Measurements from ENCODE around the gene OTULINL.

DNA sequence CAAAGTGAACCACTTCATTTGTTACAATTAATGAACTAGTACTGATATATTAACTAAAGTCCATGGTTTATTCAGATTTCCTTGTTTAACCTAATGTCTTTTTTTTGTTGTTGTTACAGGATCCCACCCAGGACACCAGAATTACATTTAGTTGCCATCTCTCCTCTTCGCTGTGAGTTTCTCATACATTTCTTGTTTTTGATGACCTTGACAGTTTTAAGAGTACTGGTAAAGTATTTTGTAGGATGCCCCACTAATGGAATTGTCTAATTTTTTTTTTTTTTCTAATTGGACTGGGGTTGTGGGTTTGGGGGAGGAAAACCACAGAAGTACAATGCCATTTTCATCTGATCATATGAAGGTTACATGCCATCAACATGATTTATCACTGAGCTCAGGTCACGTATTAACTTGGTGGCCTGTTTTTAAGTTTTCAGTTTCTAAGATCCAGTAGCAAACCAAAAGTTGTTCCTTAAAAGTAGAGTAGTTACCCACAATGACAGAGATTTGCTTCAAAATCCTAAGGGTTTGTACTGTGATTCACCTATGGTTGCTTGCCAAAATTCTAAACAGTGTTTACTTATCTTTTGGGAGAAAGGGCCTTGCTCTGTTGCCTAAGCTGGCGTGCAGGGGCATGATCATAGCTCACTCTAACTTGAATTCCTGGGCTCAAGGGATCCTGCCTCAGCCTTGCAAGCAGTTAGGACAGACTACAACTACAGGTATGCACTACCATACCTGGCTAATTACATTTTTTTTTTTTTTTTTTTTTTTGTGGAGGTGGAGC lies 78.4 kb downstream of the OTULINL start:
- TF ChIP-seq, protein P1, sequence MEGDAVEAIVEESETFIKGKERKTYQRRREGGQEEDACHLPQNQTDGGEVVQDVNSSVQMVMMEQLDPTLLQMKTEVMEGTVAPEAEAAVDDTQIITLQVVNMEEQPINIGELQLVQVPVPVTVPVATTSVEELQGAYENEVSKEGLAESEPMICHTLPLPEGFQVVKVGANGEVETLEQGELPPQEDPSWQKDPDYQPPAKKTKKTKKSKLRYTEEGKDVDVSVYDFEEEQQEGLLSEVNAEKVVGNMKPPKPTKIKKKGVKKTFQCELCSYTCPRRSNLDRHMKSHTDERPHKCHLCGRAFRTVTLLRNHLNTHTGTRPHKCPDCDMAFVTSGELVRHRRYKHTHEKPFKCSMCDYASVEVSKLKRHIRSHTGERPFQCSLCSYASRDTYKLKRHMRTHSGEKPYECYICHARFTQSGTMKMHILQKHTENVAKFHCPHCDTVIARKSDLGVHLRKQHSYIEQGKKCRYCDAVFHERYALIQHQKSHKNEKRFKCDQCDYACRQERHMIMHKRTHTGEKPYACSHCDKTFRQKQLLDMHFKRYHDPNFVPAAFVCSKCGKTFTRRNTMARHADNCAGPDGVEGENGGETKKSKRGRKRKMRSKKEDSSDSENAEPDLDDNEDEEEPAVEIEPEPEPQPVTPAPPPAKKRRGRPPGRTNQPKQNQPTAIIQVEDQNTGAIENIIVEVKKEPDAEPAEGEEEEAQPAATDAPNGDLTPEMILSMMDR (IDR thresholded peaks at IDR 0.05; ENCODE audit: insufficient read depth, low read length, poor library complexity, severe bottlenecking), result no peak
- TF ChIP-seq EZH2phosphoT487 (conservative IDR thresholded peaks at IDR 0.05; ENCODE audit: low read length), result no peak

Measured in SU-DHL-6 (cell line).